Immature natural killer cell (primary cell): ENCODE measurements around the gene SPDL1. TPM values are rescaled to one million over a fixed set of nuclear protein-coding genes. Genes with fewer than 3 reads are reported as not detected.

ENCODE experiments used
- DNase-seq, 3 donors: peaks; one replicate each; pipeline ENCODE4 v3.0.0; 2022; ENCODE audit warnings: mixed read lengths in 1 of 3
- H3K27ac Mint-ChIP-seq, 6 donors: one replicate each; pipeline ENCODE4 v1.8.0; 2020; ENCODE audit warnings: mixed read lengths in 6 of 6, mild to moderate bottlenecking in 5 of 6, inconsistent platforms in 4 of 6, moderate library complexity in 3 of 6
- H3K27me3 Mint-ChIP-seq, 3 donors: one replicate each; pipeline ENCODE4 v1.8.0; 2020 to 2021; ENCODE audit warnings: low read depth in 3 of 3, mild to moderate bottlenecking in 3 of 3, mixed read lengths in 3 of 3, moderate library complexity in 3 of 3, inconsistent platforms in 1 of 3
- H3K36me3 Mint-ChIP-seq, 3 donors: one replicate each; pipeline ENCODE4 v1.8.0; 2020; ENCODE audit warnings: mixed read lengths in 3 of 3, inconsistent platforms in 2 of 3, mild to moderate bottlenecking in 2 of 3
- H3K4me1 Mint-ChIP-seq, 2 donors: one replicate each; pipeline ENCODE4 v1.8.0; 2020; ENCODE audit warnings: inconsistent platforms in 2 of 2, mild to moderate bottlenecking in 2 of 2, mixed read lengths in 2 of 2, moderate library complexity in 1 of 2
- H3K4me3 Mint-ChIP-seq, 5 donors: one replicate each; pipeline ENCODE4 v1.8.0; 2020; ENCODE audit warnings: mild to moderate bottlenecking in 5 of 5, mixed read lengths in 5 of 5, inconsistent platforms in 3 of 5, moderate library complexity in 3 of 5
- H3K9me3 Mint-ChIP-seq, 6 donors: one replicate each; pipeline ENCODE4 v1.8.0; 2020; ENCODE audit warnings: mild to moderate bottlenecking in 6 of 6, mixed read lengths in 6 of 6, inconsistent platforms in 4 of 6, moderate library complexity in 3 of 6
- polyA plus RNA-seq, 3 donors: library from polyadenylated mRNA; unstranded; fragments of 300-500 nt; fragmentation: Illumina TruSeq; gene quantifications; one replicate each; pipeline ENCODE4 v1.2.3, GENCODE V29; 2021

SPDL1 gene, protein sequence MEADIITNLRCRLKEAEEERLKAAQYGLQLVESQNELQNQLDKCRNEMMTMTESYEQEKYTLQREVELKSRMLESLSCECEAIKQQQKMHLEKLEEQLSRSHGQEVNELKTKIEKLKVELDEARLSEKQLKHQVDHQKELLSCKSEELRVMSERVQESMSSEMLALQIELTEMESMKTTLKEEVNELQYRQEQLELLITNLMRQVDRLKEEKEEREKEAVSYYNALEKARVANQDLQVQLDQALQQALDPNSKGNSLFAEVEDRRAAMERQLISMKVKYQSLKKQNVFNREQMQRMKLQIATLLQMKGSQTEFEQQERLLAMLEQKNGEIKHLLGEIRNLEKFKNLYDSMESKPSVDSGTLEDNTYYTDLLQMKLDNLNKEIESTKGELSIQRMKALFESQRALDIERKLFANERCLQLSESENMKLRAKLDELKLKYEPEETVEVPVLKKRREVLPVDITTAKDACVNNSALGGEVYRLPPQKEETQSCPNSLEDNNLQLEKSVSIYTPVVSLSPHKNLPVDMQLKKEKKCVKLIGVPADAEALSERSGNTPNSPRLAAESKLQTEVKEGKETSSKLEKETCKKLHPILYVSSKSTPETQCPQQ
- 10 to 100 TPM in 1 of 3 donors, 1 to 10 TPM in 1, not detected in 1; 5.6 to 15.1 TPM for polyA plus RNA-seq

DNA sequence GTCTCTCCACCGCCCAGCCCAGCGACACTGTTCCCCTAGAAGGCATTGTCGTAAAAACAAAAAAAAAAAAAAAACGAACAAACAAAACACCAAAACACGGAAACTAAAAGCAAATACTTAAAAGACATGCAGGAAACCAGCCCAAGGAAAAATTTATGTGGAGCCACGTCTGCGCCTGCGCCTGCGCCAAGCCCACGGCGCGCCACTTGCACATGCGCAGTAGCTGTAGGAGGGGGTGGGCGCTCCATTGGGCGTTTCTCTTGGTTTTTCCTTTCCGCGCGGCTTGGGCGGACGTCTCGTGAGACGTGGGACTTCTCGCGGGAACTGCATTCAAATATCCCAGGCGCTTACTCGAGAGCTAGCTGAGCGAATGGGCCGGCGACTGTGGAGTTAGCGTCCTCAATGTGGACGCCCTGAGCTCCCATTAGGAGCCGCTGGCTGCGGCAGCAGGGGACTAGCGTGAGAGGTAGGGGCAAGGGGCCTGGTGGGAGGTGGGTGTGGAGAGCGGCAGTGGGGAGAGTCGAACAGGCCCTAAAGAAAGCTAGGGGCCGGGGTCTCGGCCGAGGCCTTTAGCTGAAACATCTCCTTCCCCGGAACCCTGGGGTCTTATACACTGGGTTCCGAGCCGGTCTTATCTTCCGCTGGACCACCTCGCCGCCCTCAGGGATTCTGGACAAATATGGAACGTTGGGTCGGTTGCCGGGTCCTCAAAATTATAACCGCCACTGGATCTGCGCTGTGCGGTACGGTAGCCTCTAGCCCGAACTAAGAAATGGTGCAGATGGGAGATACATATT lies at the start of gene SPDL1:
TSS of gene SPDL1 (plus strand) at position 350 of the 797 bp plus-strand sequence. CDS start 4,644 bp downstream, outside the sequence.
- peak within 1 kb of the TSS; percentile 96 to 99 (median 98) for H3K4me3 Mint-ChIP-seq
- peaks cover 3 to 11% (median 7%) of the 10 kb centered on the region in 3 donors for H3K27me3 Mint-ChIP-seq
- peaks cover 0 to under 1% (median 0%) of the 10 kb centered on the region in 3 donors for H3K36me3 Mint-ChIP-seq
- peak within 1 kb of the TSS; percentile 86 to 96 (median 90) for H3K27ac Mint-ChIP-seq
- DNase-seq = peak; percentile 92 to 94 (median 94)
- H3K4me1 Mint-ChIP-seq = peaks cover 25 to 41% of the 10 kb centered on the region in 2 donors
- no peaks in the 10 kb centered on the region for H3K9me3 Mint-ChIP-seq

GRCh38 chr5:169534311-169534880 lies 49.2 kb upstream of the SPDL1 start:
- Mint-ChIP-seq H3K4me3 (no peak overlapping the region), H3K27me3 (peaks cover 2 to 7% (median 6%) of the 10 kb centered on the region in 3 donors), H3K4me1 (no peaks in the 10 kb centered on the region), H3K36me3 (no peaks in the 10 kb centered on the region), H3K27ac (no peak overlapping the region), H3K9me3 (peaks cover 0 to 2% (median 0%) of the 10 kb centered on the region in 6 donors)
- no peak for DNase-seq

DNA sequence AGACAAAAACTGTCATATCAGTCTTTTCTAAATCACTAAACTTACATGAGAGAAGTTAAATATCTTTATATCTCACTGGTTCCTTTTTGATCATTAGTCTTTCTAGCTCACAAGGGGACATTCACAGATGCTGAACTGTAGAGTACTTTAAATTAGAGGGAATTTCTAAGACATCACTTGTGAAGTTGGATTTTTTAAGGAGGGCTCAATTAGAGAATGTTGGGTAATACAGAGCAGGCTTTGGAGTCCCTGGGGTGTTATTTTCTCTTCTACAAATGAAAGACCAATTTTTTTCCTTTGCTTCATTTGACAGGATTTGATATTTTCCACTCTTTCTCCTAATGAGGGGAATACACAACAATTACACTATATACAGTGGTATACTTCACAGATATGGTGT lies 48.6 kb upstream of the SPDL1 start:
- no peak overlapping the region for H3K27ac Mint-ChIP-seq
- no peak for DNase-seq
- no peak overlapping the region for H3K4me3 Mint-ChIP-seq
- H3K36me3 Mint-ChIP-seq = no peaks in the 10 kb centered on the region
- H3K4me1 Mint-ChIP-seq = no peaks in the 10 kb centered on the region
- H3K9me3 Mint-ChIP-seq = peaks cover 0 to 2% (median 0%) of the 10 kb centered on the region in 6 donors
- H3K27me3 Mint-ChIP-seq = peaks cover 2 to 7% (median 6%) of the 10 kb centered on the region in 3 donors

DNA sequence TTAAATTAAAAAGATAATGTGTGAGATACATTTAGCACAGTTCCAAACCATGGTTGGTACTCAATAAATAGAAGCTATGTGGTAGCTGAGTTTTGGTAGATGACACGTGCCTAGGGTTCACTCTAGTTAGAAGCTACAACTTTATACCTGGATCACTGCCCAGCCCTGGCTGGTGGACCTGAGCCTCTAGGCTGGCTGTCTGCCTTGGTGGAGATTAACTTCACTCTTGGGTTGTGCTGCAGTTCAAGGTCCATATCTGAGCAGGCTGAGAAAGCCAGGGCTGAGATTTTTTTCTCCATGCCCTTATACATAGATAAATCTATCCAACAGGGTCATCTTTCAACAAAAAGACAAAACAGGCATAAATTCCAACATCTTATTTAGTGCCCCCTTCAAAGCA lies 44.6 kb upstream of the SPDL1 start:
- Mint-ChIP-seq H3K9me3 (peaks cover 0 to 2% (median 0%) of the 10 kb centered on the region in 6 donors), H3K27me3 (peaks cover 2 to 12% (median 7%) of the 10 kb centered on the region in 3 donors), H3K27ac (no peak overlapping the region), H3K4me3 (no peak overlapping the region), H3K4me1 (no peaks in the 10 kb centered on the region), H3K36me3 (no peaks in the 10 kb centered on the region)
- no peak for DNase-seq

DNA sequence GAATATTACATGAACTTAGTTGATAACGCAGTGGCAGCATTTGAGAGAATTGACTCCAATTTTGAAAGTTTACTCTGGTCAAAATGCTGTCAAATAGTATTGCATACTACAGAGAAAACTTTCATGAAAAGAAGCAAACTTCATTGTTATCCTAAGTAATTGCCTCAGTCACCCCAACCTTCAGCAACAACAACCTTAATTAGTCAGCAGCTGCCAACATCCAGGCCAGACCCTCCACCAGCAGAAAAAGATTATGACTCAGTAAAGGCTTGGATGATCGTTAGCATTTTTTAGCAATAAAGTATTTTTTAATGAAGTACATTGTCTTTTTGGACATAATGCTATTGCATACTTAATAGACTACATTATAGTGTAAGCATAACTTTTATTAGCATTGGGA lies 40.8 kb upstream of the SPDL1 start:
- Mint-ChIP-seq H3K27ac (no peak overlapping the region), H3K4me1 (no peaks in the 10 kb centered on the region), H3K36me3 (no peaks in the 10 kb centered on the region), H3K27me3 (peaks cover 2 to 23% (median 6%) of the 10 kb centered on the region in 3 donors), H3K4me3 (no peak overlapping the region), H3K9me3 (peaks cover 0 to 2% (median 0%) of the 10 kb centered on the region in 6 donors)
- DNase-seq = no peak

GRCh38 chr5:169544264-169544950 lies 39.2 kb upstream of the SPDL1 start:
- H3K4me3 Mint-ChIP-seq = no peak overlapping the region
- H3K4me1 Mint-ChIP-seq = no peaks in the 10 kb centered on the region
- no peak overlapping the region for H3K27ac Mint-ChIP-seq
- H3K27me3 Mint-ChIP-seq = peaks cover 2 to 23% (median 6%) of the 10 kb centered on the region in 3 donors
- DNase-seq = no peak
- no peaks in the 10 kb centered on the region for H3K36me3 Mint-ChIP-seq
- H3K9me3 Mint-ChIP-seq = no peaks in the 10 kb centered on the region

DNA sequence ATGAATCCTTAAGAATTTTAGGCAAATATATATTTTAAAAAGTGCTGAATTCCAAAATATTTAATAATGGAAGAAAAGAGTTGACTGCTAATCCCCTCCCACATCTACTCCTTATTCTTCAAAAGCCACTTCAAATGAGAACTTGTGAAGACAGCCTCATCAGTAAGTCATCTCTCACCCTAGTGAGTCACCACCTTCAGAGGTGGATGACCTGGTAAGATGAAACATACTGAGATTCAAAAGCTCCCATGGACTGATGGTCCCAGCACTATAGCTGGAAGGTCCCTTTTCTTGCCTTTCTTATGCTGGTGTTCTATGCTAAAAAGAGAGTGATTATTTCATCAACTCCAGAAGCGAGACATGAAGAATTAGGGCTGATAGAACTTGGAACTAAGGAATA lies 37.8 kb upstream of the SPDL1 start:
- no peak overlapping the region for H3K27ac Mint-ChIP-seq
- no peak overlapping the region for H3K4me3 Mint-ChIP-seq
- no peaks in the 10 kb centered on the region for H3K9me3 Mint-ChIP-seq
- no peaks in the 10 kb centered on the region for H3K36me3 Mint-ChIP-seq
- peaks cover 2 to 34% (median 9%) of the 10 kb centered on the region in 3 donors for H3K27me3 Mint-ChIP-seq
- no peak for DNase-seq
- H3K4me1 Mint-ChIP-seq = no peaks in the 10 kb centered on the region

- no peaks in the 10 kb centered on the region for H3K36me3 Mint-ChIP-seq
- H3K27ac Mint-ChIP-seq = no peak overlapping the region
- H3K4me3 Mint-ChIP-seq = no peak overlapping the region
- H3K27me3 Mint-ChIP-seq = peaks cover 5 to 33% (median 9%) of the 10 kb centered on the region in 3 donors
- peaks cover 0 to 3% (median 0%) of the 10 kb centered on the region in 6 donors for H3K9me3 Mint-ChIP-seq
- H3K4me1 Mint-ChIP-seq = no peaks in the 10 kb centered on the region
- DNase-seq = no peak
Observed at GRCh38 chr5:169546346-169546745, 37.2 kb upstream of the SPDL1 start.

GRCh38 chr5:169547508-169547907 lies 36.1 kb upstream of the SPDL1 start:
- Mint-ChIP-seq H3K27me3 (peaks cover 9 to 33% (median 10%) of the 10 kb centered on the region in 3 donors), H3K27ac (no peak overlapping the region), H3K36me3 (no peaks in the 10 kb centered on the region)

GRCh38 chr5:169548315-169548714 lies 35.3 kb upstream of the SPDL1 start:
- no peak overlapping the region for H3K4me3 Mint-ChIP-seq
- no peaks in the 10 kb centered on the region for H3K4me1 Mint-ChIP-seq
- DNase-seq = no peak
- H3K9me3 Mint-ChIP-seq = peaks cover 0 to 4% (median 0%) of the 10 kb centered on the region in 6 donors
- no peak overlapping the region for H3K27ac Mint-ChIP-seq
- no peaks in the 10 kb centered on the region for H3K36me3 Mint-ChIP-seq
- H3K27me3 Mint-ChIP-seq = peaks cover 9 to 36% (median 15%) of the 10 kb centered on the region in 3 donors

More at GRCh38 chr5:169547508-169547907, 36.1 kb upstream of the SPDL1 start:
- DNase-seq = no peak
- Mint-ChIP-seq H3K4me3 (no peak overlapping the region), H3K4me1 (no peaks in the 10 kb centered on the region), H3K9me3 (peaks cover 0 to 3% (median 0%) of the 10 kb centered on the region in 6 donors)

DNA sequence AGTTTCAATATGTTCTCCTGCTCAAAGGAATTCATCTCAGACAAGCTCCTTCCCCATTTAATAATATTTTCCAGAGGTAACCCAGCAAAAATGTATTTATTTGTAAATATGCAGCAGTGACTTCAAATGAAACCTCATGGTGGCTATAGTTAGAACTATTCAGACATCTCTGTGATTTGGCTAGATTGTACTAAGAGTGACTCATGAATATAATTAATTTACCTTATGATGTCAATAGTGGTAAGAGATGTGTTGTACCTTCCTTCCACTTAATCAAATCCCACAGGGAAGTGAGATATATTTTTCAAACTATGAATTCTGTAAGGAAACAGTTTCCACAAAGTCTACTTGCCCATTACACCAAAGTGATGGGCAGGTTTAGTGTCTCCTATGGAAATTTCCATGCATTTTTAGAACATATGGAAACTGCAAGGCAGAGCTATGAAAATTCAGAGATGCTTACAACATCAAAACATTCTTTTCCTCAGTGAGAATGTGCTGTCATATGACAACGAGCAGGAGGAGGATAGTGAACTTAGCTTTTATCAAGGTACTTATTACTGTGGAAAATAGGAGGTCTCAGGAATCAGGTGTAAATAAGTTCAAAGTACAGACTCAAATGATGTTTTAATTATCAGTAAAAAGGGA lies 34.0 kb upstream of the SPDL1 start:
- Mint-ChIP-seq H3K4me1 (no peaks in the 10 kb centered on the region), H3K27ac (no peak overlapping the region), H3K9me3 (peaks cover 0 to 5% (median 0%) of the 10 kb centered on the region in 6 donors), H3K4me3 (no peak overlapping the region), H3K36me3 (no peaks in the 10 kb centered on the region), H3K27me3 (peaks cover 7 to 32% (median 18%) of the 10 kb centered on the region in 3 donors)
- DNase-seq = no peak

- H3K27ac Mint-ChIP-seq = no peak overlapping the region
- H3K4me3 Mint-ChIP-seq = no peak overlapping the region
- H3K36me3 Mint-ChIP-seq = no peaks in the 10 kb centered on the region
- H3K4me1 Mint-ChIP-seq = no peaks in the 10 kb centered on the region
- H3K27me3 Mint-ChIP-seq = peaks cover 7 to 29% (median 18%) of the 10 kb centered on the region in 3 donors
- peaks cover 0 to 5% (median 0%) of the 10 kb centered on the region in 6 donors for H3K9me3 Mint-ChIP-seq
- DNase-seq = no peak
Observed at GRCh38 chr5:169550227-169550626, 33.3 kb upstream of the SPDL1 start.
